IMR-90 (cell line): ENCODE measurements around the gene OPCML. TPM values are rescaled to one million over a fixed set of nuclear protein-coding genes. Genes with fewer than 3 reads are reported as not detected.

Experiments used
- ATAC-seq: fragments of 200-7000 bp; cut with Tn5 transposase; 2 replicates; pipeline ENCODE4 v1.9.1; 2020; ENCODE audit warnings: low read depth, mild to moderate bottlenecking, moderate library complexity
- BruUV-seq: library from RNA; stranded (reverse); fragments of 400-500 nt; replicated peaks from 2 replicates; lab custom pipeline; 2021; lab: Mats Ljungman, UMichigan
- CTCF ChIA-PET: fragments of 300-600 bp; formaldehyde crosslinking; extraction: SDS; loops from one replicate; lab custom pipeline; 2021; ENCODE audit warnings: antibody characterized with exemption; lab: Yijun Ruan, JAX
- POLR2A ChIA-PET: fragments of 300-600 bp; sonication (Branson Sonifier 250); formaldehyde crosslinking; loops from one replicate; lab custom pipeline; 2022; ENCODE audit warnings: antibody characterized with exemption; ENCODE audit not compliant: unreplicated experiment; lab: Charles Lee
- DNase-seq: peaks from one replicate; pipeline ENCODE4 v3.0.0; 2013
- H2AFZ ChIP-seq: replicated peaks from 2 replicates; pipeline ENCODE3; 2013; ENCODE audit warnings: low read length, mild to moderate bottlenecking; ENCODE audit not compliant: poor library complexity
- H2AK5ac ChIP-seq: 2 replicates; pipeline ENCODE4 v1.6.1; 2013; ENCODE audit warnings: low read depth, low read length, inconsistent platforms
- H2AK9ac ChIP-seq: replicated peaks from 2 replicates; pipeline ENCODE3; 2013; ENCODE audit warnings: mild to moderate bottlenecking, low read depth, low read length, moderate library complexity; ENCODE audit not compliant: poor library complexity
- H2BK120ac ChIP-seq: 2 replicates; pipeline ENCODE4 v1.6.1; 2013; ENCODE audit warnings: low read depth, low read length, inconsistent platforms
- H2BK15ac ChIP-seq: 3 replicates; pipeline ENCODE4 v1.6.1; 2013; ENCODE audit warnings: low read depth, low read length, inconsistent platforms
- H2BK20ac ChIP-seq: 2 replicates; pipeline ENCODE4 v1.6.1; 2013; ENCODE audit warnings: low read depth, mild to moderate bottlenecking, inconsistent platforms, low read length, moderate library complexity
- H2BK5ac ChIP-seq: 2 replicates; pipeline ENCODE4 v1.6.1; 2013; ENCODE audit warnings: mild to moderate bottlenecking, low read depth, low read length, inconsistent platforms; ENCODE audit not compliant: poor library complexity, severe bottlenecking
- H3K14ac ChIP-seq: replicated peaks from 2 replicates; pipeline ENCODE4 v1.6.1; 2013; ENCODE audit warnings: low read depth, low read length, inconsistent platforms
- H3K18ac ChIP-seq: 2 replicates; pipeline ENCODE4 v1.6.1; 2013; ENCODE audit warnings: low read depth, low read length, control low read depth
- H3K23ac ChIP-seq: 2 replicates; pipeline ENCODE4 v1.6.1; 2013; ENCODE audit warnings: low read depth, low read length, inconsistent platforms
- H3K27ac ChIP-seq: 2 replicates; pipeline ENCODE4 v1.5.1; 2013; ENCODE audit warnings: mild to moderate bottlenecking, control low read depth, low read length; ENCODE audit not compliant: insufficient read depth
- H3K27me3 ChIP-seq: 2 replicates; pipeline ENCODE4 v1.6.1; 2013; ENCODE audit warnings: low read length; ENCODE audit not compliant: control insufficient read depth, insufficient read depth
- H3K36me3 ChIP-seq: 2 replicates; pipeline ENCODE4 v1.6.1; 2013; ENCODE audit warnings: low read length, mixed read lengths; ENCODE audit not compliant: control insufficient read depth, insufficient read depth
- H3K4ac ChIP-seq: 2 replicates; pipeline ENCODE4 v1.6.1; 2013; ENCODE audit warnings: low read depth, low read length, inconsistent platforms
- H3K4me1 ChIP-seq: 2 replicates; pipeline ENCODE4 v1.6.1; 2013; ENCODE audit warnings: low read length, mixed read lengths; ENCODE audit not compliant: control insufficient read depth, insufficient read depth
- H3K4me2 ChIP-seq: 2 replicates; pipeline ENCODE4 v1.6.1; 2013; ENCODE audit warnings: low read depth, mild to moderate bottlenecking, control low read depth, low read length, moderate library complexity
- H3K4me3 ChIP-seq: 2 replicates; pipeline ENCODE4 v1.5.1; 2013; ENCODE audit warnings: low read depth, mild to moderate bottlenecking, control low read depth, low read length, moderate library complexity; ENCODE audit not compliant: insufficient read depth
- H3K56ac ChIP-seq: 2 replicates; pipeline ENCODE4 v1.6.1; 2013; ENCODE audit warnings: low read length, inconsistent platforms; ENCODE audit not compliant: insufficient read depth; ENCODE audit errors: extremely low read depth
- H3K79me1 ChIP-seq, 2 experiments: 2 replicates each; pipeline ENCODE4 v1.6.1; 2013; ENCODE audit warnings: low read length in 2 of 2, inconsistent platforms in 1 of 2, low read depth in 1 of 2
- H3K9ac ChIP-seq: 2 replicates; pipeline ENCODE4 v1.6.1; 2013; ENCODE audit warnings: low read depth, low read length, control low read depth
- H3K9me1 ChIP-seq: 2 replicates; pipeline ENCODE4 v1.6.1; 2013; ENCODE audit warnings: low read length, inconsistent platforms; ENCODE audit not compliant: insufficient read depth
- H3K9me3 ChIP-seq: 2 replicates; pipeline ENCODE4 v1.6.1; 2013; ENCODE audit warnings: low read length; ENCODE audit not compliant: control insufficient read depth, insufficient read depth
- H4K20me1 ChIP-seq: 2 replicates; pipeline ENCODE4 v1.6.1; 2013; ENCODE audit warnings: low read length, inconsistent platforms; ENCODE audit not compliant: insufficient read depth
- H4K5ac ChIP-seq: 2 replicates; pipeline ENCODE4 v1.6.1; 2013; ENCODE audit warnings: mild to moderate bottlenecking, low read depth, low read length, control low read depth
- H4K8ac ChIP-seq, 2 experiments: 2 replicates each; pipeline ENCODE4 v1.6.1; 2013; ENCODE audit warnings: low read depth in 2 of 2, low read length in 2 of 2, control low read depth in 1 of 2, inconsistent platforms in 1 of 2
- H4K91ac ChIP-seq: 2 replicates; pipeline ENCODE4 v1.6.1; 2013; ENCODE audit warnings: low read depth, low read length, inconsistent platforms; ENCODE audit not compliant: insufficient read depth
- FOS ChIP-seq: fragments of 150-350 bp; IDR thresholded peaks from 2 replicates; pipeline ENCODE4 v1.6.1; 2016; ENCODE audit warnings: low read depth, low read length
- RFX5 ChIP-seq: IDR thresholded peaks from 2 replicates; pipeline ENCODE4 v1.8.0; 2012; ENCODE audit warnings: low read depth, mild to moderate bottlenecking, low read length, moderate library complexity
- WGBS, 2 experiments: methylation state at CpG; one replicate each; pipeline versions ENCODE4 v1.1.5 to v1.1.7; 2013; ENCODE audit warnings: missing lambda C conversion rate in 2 of 2; ENCODE audit not compliant: insufficient read length in 1 of 2; ENCODE audit errors: extremely low coverage in 2 of 2; 5-methylcytosine and 5-hydroxymethylcytosine counted together
- dilution Hi-C: fragments of 300-500 bp; cut with HindIII; formaldehyde crosslinking; loops from one replicate; pipeline ENCODE4 v1.14.3; 2018; ENCODE audit warnings: low sequenced_read_pairs; ENCODE audit not compliant: unreplicated experiment
- in situ Hi-C: fragments of 300-500 bp; cut with MboI; formaldehyde crosslinking; loops from 3 replicates; pipeline ENCODE4 v1.14.3; 2019; ENCODE audit warnings: low sequenced_read_pairs, inconsistent platforms, mixed read lengths
- intact Hi-C: fragments of 100-400 bp; cut with micrococcal nuclease; formaldehyde crosslinking; loops from 2 replicates; pipeline ENCODE4 v1.10.0; 2022
- polyA plus RNA-seq, 3 experiments: library from polyadenylated mRNA; depleted of rRNA; stranded (reverse); fragments of >200 nt; gene quantifications; 2 replicates each; pipeline ENCODE4 v1.2.3, GENCODE V29; 2012; ENCODE audit warnings: low replicate concordance in 1 of 3
- total RNA-seq: library from RNA; depleted of rRNA; stranded (reverse); fragments of >200 nt; gene quantifications from 2 replicates; pipeline ENCODE4 v1.2.3, GENCODE V29; 2012

OPCML gene
- total and polyA plus RNA-seq, 2 of the 4 experiments (the other 2 are of a cell fraction) = under 0.01 to 2.6 TPM

GRCh38 chr11:133576351-133576750, 44.0 kb upstream of the OPCML start:
- H3K9ac ChIP-seq = no peak overlapping the region
- no peak overlapping the region for H2BK15ac ChIP-seq
- no peaks in the 10 kb centered on the region for H4K20me1 ChIP-seq
- H3K4me3 ChIP-seq = no peak overlapping the region
- POLR2A ChIA-PET = no interaction called here
- no TSS peak for BruUV-seq
- no peak overlapping the region for H3K27ac ChIP-seq
- no peaks in the 10 kb centered on the region for H3K36me3 ChIP-seq
- no peak overlapping the region for H3K56ac ChIP-seq
- H3K27me3 ChIP-seq = no peaks in the 10 kb centered on the region
- ATAC-seq (no peak), DNase-seq (no peak)
- H3K4me1 ChIP-seq = no peaks in the 10 kb centered on the region
- H3K14ac ChIP-seq = no peak overlapping the region
- H2AFZ ChIP-seq = no peak overlapping the region
- no peak overlapping the region for H3K4ac ChIP-seq
- H2BK20ac ChIP-seq = no peak overlapping the region
- no peak overlapping the region for H3K4me2 ChIP-seq
- H2BK120ac ChIP-seq = no peak overlapping the region
- no peaks in the 10 kb centered on the region for H3K79me1 ChIP-seq
- TF ChIP-seq RFX5 = no peak
- TF ChIP-seq FOS = no peak
- H3K9me1 ChIP-seq = no peaks in the 10 kb centered on the region
- no peak overlapping the region for H2AK9ac ChIP-seq
- intact Hi-C loops = no loop called here
- dilution Hi-C loops = no loop called here
- in situ Hi-C loops = no loop called here
- no peak overlapping the region for H4K5ac ChIP-seq
- H2AK5ac ChIP-seq = no peak overlapping the region
- 73% methylated on average over 4 of the region's 16 CpGs; no CpG with 5 or more reads in 1 of the 2 experiments for WGBS, 2 experiments
- H3K23ac ChIP-seq = no peak overlapping the region
- peaks cover 34% of the 10 kb centered on the region for H3K9me3 ChIP-seq
- H2BK5ac ChIP-seq = no peak overlapping the region
- no peak overlapping the region for H4K91ac ChIP-seq
- H3K18ac ChIP-seq = no peak overlapping the region
- no peak overlapping the region for H4K8ac ChIP-seq
- CTCF ChIA-PET = no interaction called here
